NB4 (cell line): Measurements from ENCODE around the gene VAV3.

Experiments used
- DNase-seq: peaks from one replicate; pipeline ENCODE4 v3.0.0; 2010; ENCODE audit warnings: low read depth
- H3K4me3 ChIP-seq: one replicate; pipeline ENCODE4 v1.5.1; 2011; ENCODE audit warnings: mild to moderate bottlenecking, low read depth, low read length, moderate library complexity
- CTCF ChIP-seq: IDR thresholded peaks from one replicate; pipeline ENCODE4 v1.5.1; 2012; ENCODE audit warnings: low read depth, low read length
- MAX ChIP-seq: IDR thresholded peaks from 2 replicates; pipeline ENCODE4 v1.6.1; 2011; ENCODE audit warnings: low read depth, low read length
- MYC ChIP-seq: IDR thresholded peaks from 2 replicates; pipeline ENCODE4 v1.6.1; 2011; ENCODE audit warnings: low read depth, low read length
- POLR2A ChIP-seq: IDR thresholded peaks from 2 replicates; pipeline ENCODE4 v1.6.1; 2011; ENCODE audit warnings: mild to moderate bottlenecking; ENCODE audit not compliant: insufficient read length; ENCODE audit errors: extremely low read depth

VAV3 gene

GRCh38 chr1:107829036-107829770 lies 135.8 kb downstream of the VAV3 start:
- TF ChIP-seq MYC (no peak), POLR2A (no peak), CTCF (no peak), MAX (no peak)
- H3K4me3 ChIP-seq, result no peak overlapping the region
- DNase-seq, result peak; percentile 64

GRCh38 chr1:107824946-107825345 lies 140.0 kb downstream of the VAV3 start:
- no peak for TF ChIP-seq MAX
- no peak for TF ChIP-seq MYC
- no peak for TF ChIP-seq POLR2A
- TF ChIP-seq CTCF, result no peak
- no peak overlapping the region for H3K4me3 ChIP-seq
- no peak for DNase-seq

- DNase-seq, result no peak
- H3K4me3 ChIP-seq, result no peak overlapping the region
- TF ChIP-seq POLR2A, result no peak
- TF ChIP-seq MAX, result no peak
- TF ChIP-seq CTCF, result no peak
- TF ChIP-seq MYC, result no peak
Measured at GRCh38 chr1:107821340-107821739, 143.6 kb downstream of the VAV3 start.

- TF ChIP-seq MYC, result no peak
- TF ChIP-seq MAX, result no peak
- TF ChIP-seq CTCF, result no peak
- no peak for TF ChIP-seq POLR2A
- H3K4me3 ChIP-seq, result no peak overlapping the region
- no peak for DNase-seq
Measured at GRCh38 chr1:107820801-107821200, 144.2 kb downstream of the VAV3 start.

GRCh38 chr1:107817935-107818334 lies 147.0 kb downstream of the VAV3 start:
- TF ChIP-seq CTCF (no peak), POLR2A (no peak), MAX (no peak), MYC (no peak)
- no peak overlapping the region for H3K4me3 ChIP-seq
- DNase-seq, result no peak
